GM19240 (cell line): ENCODE measurements around the gene PARL.
"Not testable (repeated sequence)": the region's sequence is repeated elsewhere in the genome, so short reads cannot be mapped to it uniquely, and the experiment has no call there.

Source experiments
- DNase-seq: peaks from one replicate; pipeline ENCODE4 v3.0.0; 2011; ENCODE audit warnings: low spot score; ENCODE audit not compliant: insufficient read length

PARL gene

GRCh38 chr3:183790700-183791099, 94.0 kb downstream of the PARL start:
- no peak for DNase-seq

- DNase-seq: no peak
Observed at GRCh38 chr3:183789826-183790225, 94.9 kb downstream of the PARL start.

DNA sequence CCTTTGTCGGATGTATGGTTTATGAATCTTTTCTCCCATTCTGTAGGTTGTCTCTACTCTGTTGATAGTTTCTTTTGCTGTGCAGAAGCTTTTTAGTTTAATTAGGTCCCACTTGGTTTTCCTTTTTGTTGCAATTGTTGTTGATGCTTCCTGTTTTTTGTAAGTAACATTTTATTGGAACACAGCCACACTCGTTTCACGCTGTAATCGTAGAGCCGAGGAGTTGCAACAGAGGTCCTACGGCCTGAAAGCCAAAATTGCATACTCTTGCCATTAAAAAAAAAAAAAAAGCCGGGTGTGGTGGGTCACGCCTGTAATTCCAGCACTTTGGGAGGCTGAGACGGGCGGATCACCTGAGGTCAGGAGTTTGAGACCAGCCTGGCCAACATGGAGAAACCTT, 100.2 kb downstream of the PARL start:
- not testable (repeated sequence) for DNase-seq

DNA sequence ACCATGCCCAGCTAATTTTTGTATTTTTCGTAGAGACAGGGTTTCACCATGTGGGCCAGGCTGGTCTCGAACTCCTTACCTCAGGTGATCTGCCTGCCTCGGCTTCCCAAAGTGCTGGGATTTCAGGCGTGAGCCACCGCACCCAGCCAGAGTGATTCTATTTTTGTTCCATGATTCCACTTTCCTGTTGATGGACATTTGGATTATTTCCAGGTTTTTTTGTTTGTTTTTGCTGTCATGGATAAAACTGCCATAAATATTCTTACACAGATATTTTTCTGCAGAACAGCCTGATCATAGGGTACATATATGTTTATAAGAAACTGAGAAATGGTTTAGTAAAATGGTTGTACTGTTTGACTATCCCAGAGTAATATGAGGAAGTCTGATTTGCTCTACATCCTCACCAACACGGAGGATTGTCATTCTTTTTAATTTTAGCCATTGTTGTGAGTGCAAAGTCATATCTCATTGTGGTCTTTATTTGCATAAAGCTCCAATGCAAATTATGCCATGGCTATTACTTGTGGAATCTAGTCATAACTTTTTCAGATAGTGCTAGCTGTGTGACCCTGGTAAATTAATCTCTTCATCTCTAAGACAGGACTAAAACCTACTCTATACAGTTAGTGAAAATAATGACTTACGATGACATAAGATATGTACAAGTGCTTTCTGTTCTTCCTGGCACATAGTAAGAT, 102.0 kb downstream of the PARL start:
- no peak for DNase-seq

DNA sequence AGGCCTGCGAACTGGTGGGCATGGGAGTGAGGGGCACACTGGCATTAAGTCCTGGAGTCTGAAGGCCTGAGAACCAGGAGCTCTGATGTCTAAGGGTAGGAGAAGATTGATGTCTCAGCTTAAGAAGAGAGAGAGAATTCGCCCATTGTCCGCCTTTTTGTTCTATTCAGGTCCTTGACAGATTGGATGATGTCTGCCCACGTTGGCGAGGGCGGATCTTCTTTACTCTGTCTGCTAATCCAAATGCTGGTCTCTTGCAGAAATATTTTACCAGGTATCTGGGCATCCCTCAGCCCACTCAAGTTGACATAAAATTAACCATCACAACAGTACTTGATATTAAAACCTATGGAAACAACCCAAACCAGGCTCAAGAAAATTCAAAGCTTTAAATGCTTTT, 103.4 kb downstream of the PARL start:
- DNase-seq: no peak

GRCh38 chr3:183779896-183780465, 104.7 kb downstream of the PARL start:
- DNase-seq: no peak
